NCI-H526 (cell line): ENCODE data around the gene PCBP1.
A peak's percentile ranks its signal among the peaks of the same experiment; 100 is the strongest.
"Not testable (repeated sequence)": the region's sequence is repeated elsewhere in the genome, so short reads cannot be mapped to it uniquely, and the experiment has no call there.

Source experiments
- DNase-seq, 2 experiments: peaks; one replicate each; lab custom pipeline; 2025; lab: John Stamatoyannopoulos, UW

Gene PCBP1

GRCh38 chr2:70124983-70125480 lies 37.8 kb downstream of the PCBP1 start:
- DNase-seq: peak; percentile 33 to 73

DNA sequence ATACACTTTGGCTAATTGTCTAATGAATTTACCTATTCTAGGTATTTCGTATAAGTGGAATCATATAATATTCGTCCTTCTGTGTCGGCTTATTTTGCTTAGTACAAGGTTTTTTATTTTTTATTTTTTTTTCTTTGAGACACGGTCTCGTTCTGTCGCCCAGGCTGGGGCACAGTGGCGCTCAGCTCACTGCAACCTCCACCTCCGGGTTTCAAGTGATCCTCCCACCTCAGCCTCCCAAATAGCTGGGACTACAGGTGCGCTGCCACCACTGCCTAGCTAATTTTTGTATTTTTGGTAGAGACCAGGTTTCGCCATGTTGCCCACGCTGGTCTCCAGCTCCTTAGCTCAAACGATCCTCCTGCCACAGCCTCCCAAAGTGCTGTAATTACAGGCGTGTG lies 38.2 kb downstream of the PCBP1 start:
- no peak for DNase-seq

- no peak for DNase-seq
Observed at GRCh38 chr2:70126413-70126812, 39.1 kb downstream of the PCBP1 start.

GRCh38 chr2:70128005-70128404 lies 40.7 kb downstream of the PCBP1 start:
- no peak for DNase-seq

- DNase-seq: not testable (repeated sequence)
Observed at GRCh38 chr2:70131344-70132143, 44.3 kb downstream of the PCBP1 start.

GRCh38 chr2:70132244-70133126 lies 45.2 kb downstream of the PCBP1 start:
- DNase-seq: peak; percentile 77 to 84

DNA sequence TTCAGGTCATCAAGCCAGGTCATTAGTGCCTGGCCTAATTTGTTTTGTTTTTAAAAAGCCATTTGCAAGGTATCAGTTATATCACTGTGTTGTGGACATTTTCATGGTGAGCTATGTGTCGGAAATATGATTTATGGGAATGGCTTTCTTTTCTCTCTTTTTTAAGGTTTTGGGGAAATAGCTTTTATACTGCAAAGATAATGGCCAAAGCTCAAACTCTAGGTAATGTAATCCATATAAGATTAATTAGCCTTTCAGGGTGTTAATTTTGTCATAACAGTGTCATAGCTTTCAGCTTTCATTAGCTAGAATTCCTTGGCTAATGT lies 45.8 kb downstream of the PCBP1 start:
- no peak for DNase-seq

DNA sequence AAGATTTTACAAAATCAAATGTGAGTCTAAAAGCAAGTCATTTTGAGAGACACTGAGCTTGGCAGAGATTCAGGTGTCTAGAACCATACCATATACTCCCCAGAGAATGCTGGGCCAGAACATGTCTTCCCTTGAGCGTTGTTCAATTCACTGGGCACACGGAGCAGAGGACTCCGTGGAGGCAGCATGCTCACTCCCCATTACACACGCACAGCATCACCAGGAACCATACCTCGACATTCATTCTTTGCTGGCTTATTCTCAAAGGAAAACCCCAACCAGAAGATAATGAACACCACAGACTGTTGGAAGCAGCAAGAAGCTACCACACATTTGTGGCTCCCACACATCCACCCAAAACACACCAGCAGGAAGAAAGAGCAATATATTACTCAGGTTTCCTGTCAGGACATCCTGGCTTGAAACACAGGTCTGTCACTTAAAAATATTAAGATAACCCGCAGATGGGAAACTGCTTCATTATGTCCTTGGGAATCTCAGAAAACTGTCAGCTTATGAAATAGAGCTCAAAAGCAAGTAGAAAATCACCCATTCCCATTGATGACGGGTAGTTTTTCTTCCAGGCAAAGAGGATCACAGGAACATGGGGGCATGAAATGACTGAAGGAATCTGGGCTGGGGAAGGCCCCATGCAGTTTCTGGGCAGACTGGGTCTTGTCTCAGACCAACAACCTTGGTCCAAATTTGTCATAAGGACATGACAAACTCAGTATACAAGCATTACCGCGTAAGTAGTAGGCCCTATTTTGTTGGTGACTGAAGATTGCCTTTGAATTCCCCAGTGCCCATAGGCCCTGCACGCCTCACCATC lies 46.4 kb downstream of the PCBP1 start:
- peak in 1 of 2 experiments; percentile 41 for DNase-seq

- not testable (repeated sequence) for DNase-seq
Observed at GRCh38 chr2:70134323-70134983, 47.2 kb downstream of the PCBP1 start.
